AG04449 (cell line): ENCODE results near the gene PARD3B.

Experiments
- CTCF ChIA-PET: fragments of 350-600 bp; formaldehyde crosslinking; extraction: SDS; loops from one replicate; lab custom pipeline; 2021; ENCODE audit warnings: antibody characterized with exemption; lab: Yijun Ruan, JAX
- POLR2A ChIA-PET: fragments of 400-600, 350-600 bp; formaldehyde crosslinking; extraction: SDS; loops from one replicate; lab custom pipeline; 2020; ENCODE audit warnings: antibody characterized with exemption, inconsistent platforms; lab: Yijun Ruan, JAX
- DNase-seq: peaks from one replicate; pipeline ENCODE4 v3.0.0-alpha.2; 2010; ENCODE audit warnings: low read depth, low spot score
- H3K4me3 ChIP-seq: 2 replicates; pipeline ENCODE4 v1.5.1; 2011; ENCODE audit warnings: low read depth, mild to moderate bottlenecking, control low read depth, low read length
- TF ChIP-seq, protein P1 (sequence below): IDR thresholded peaks from one replicate; pipeline ENCODE4 v1.5.1; 2011; ENCODE audit warnings: mild to moderate bottlenecking, moderate library complexity, low read length, control low read depth, inconsistent platforms; ENCODE audit not compliant: insufficient read depth; ENCODE audit errors: missing control alignments

The PARD3B gene

GRCh38 chr2:205563646-205564045 is 1018.4 kb downstream of the PARD3B start:
- TF ChIP-seq, protein P1, sequence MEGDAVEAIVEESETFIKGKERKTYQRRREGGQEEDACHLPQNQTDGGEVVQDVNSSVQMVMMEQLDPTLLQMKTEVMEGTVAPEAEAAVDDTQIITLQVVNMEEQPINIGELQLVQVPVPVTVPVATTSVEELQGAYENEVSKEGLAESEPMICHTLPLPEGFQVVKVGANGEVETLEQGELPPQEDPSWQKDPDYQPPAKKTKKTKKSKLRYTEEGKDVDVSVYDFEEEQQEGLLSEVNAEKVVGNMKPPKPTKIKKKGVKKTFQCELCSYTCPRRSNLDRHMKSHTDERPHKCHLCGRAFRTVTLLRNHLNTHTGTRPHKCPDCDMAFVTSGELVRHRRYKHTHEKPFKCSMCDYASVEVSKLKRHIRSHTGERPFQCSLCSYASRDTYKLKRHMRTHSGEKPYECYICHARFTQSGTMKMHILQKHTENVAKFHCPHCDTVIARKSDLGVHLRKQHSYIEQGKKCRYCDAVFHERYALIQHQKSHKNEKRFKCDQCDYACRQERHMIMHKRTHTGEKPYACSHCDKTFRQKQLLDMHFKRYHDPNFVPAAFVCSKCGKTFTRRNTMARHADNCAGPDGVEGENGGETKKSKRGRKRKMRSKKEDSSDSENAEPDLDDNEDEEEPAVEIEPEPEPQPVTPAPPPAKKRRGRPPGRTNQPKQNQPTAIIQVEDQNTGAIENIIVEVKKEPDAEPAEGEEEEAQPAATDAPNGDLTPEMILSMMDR, result no peak
- ChIA-PET POLR2A (no interaction called here), CTCF (no interaction called here)
- DNase-seq, result no peak
- H3K4me3 ChIP-seq, result no peak overlapping the region

- TF ChIP-seq, protein P1, result no peak
- no peak for DNase-seq
- ChIA-PET POLR2A (no interaction called here), CTCF (interaction anchor here (1.4 to 1.5 kb wide), 2 partner anchors 10 to 14 kb away, joined by 3 to 6 read pairs; no protein-coding TSS in a partner anchor)
- no peak overlapping the region for H3K4me3 ChIP-seq
Observed at GRCh38 chr2:205564346-205565141, 1019.3 kb downstream of the PARD3B start.

GRCh38 chr2:205565142-205565522 is 1019.9 kb downstream of the PARD3B start:
- ChIA-PET CTCF (interaction anchor here (1.4 to 1.5 kb wide), 2 partner anchors 11 to 13 kb away, joined by 3 to 6 read pairs; no protein-coding TSS in a partner anchor), POLR2A (no interaction called here)
- no peak for DNase-seq
- no peak overlapping the region for H3K4me3 ChIP-seq
- TF ChIP-seq, protein P1, result no peak

DNA sequence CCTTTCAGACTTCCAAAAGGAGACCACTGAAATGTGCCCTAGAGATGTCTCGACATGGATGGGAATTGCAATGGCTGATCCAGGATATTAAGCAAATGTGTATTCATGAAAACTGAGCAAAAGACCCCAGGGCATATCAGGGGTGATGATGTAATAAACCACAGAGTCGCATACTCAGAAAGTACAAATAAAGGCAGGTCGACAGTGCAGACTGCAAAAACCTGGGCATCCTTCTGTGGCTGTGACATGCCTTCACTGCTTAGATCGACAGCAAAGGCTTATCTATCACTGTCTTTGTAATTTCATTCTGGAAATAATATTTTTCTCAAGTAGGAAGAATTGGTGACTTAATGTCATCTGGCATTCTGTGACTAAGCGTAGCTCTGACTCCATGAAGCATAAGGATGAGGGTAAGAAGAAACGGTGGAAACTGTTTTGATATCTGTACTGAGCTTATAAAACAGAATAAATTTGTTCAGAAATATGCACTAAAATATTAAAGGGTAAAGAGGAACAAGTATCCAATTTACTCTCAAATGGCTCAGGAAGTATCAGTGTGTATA is 1021.4 kb downstream of the PARD3B start:
- ChIA-PET POLR2A (interaction anchor here (0.8 kb wide), 1 partner anchor 32 kb away, joined by 3 read pairs; no protein-coding TSS in a partner anchor), CTCF (no interaction called here)
- DNase-seq, result no peak
- TF ChIP-seq, protein P1, result no peak
- no peak overlapping the region for H3K4me3 ChIP-seq

GRCh38 chr2:205568620-205569019 is 1023.3 kb downstream of the PARD3B start:
- H3K4me3 ChIP-seq, result no peak overlapping the region
- TF ChIP-seq, protein P1, result no peak
- ChIA-PET CTCF (no interaction called here), POLR2A (no interaction called here)
- no peak for DNase-seq

DNA sequence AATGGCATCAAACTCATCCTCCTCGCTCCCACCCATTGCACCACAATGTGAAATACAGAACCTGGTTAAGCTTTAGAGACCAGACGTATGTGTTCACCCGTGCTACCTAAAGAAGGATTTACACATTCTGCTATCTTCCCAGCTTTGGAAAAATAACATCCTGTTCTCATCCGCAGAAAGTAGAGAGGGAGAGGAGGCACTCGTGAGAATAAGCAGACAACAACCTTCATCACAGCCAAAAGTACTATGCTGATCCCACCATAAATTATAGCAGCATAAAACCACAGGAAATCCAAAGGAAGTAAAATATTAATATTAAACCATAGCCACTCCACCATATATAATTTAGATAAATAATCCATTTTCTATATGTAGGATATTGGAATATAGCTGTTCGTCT is 1025.4 kb downstream of the PARD3B start:
- H3K4me3 ChIP-seq, result no peak overlapping the region
- DNase-seq, result no peak
- POLR2A ChIA-PET, result no interaction called here
- CTCF ChIA-PET, result no interaction called here
- TF ChIP-seq, protein P1, result no peak
